PFSK-1 (cell line): ENCODE data around the gene FER.

Source experiments
- FOXP2 ChIP-seq: optimal IDR thresholded peaks from 2 replicates; pipeline ENCODE3; 2011; ENCODE audit warnings: borderline replicate concordance, control low read depth, inconsistent platforms; ENCODE audit not compliant: insufficient read depth; ENCODE audit errors: extremely low read length, extremely low read depth
- POLR2AphosphoS5 ChIP-seq: IDR thresholded peaks from 2 replicates; pipeline ENCODE4 v1.6.1; 2012; ENCODE audit warnings: low read depth, mild to moderate bottlenecking, control low read depth, low read length, moderate library complexity
- SIN3A ChIP-seq: IDR thresholded peaks from 2 replicates; pipeline ENCODE4 v1.6.1; 2012; ENCODE audit warnings: mild to moderate bottlenecking, low read length, moderate library complexity, borderline replicate concordance; ENCODE audit not compliant: insufficient read depth
- TAF1 ChIP-seq: IDR thresholded peaks from 2 replicates; pipeline ENCODE4 v1.6.1; 2012; ENCODE audit warnings: low read length, control low read depth, borderline replicate concordance; ENCODE audit not compliant: insufficient read depth
- TF ChIP-seq, protein P1 (sequence below), 2 experiments: IDR thresholded peaks; 2 replicates each; pipeline versions ENCODE4 v1.6.1 to v1.8.0; 2011 to 2012; ENCODE audit warnings: low read depth in 2 of 2, low read length in 2 of 2, control low read depth in 1 of 2, inconsistent platforms in 1 of 2, mild to moderate bottlenecking in 1 of 2, moderate library complexity in 1 of 2; ENCODE audit not compliant: insufficient read depth in 1 of 2

Gene FER

DNA sequence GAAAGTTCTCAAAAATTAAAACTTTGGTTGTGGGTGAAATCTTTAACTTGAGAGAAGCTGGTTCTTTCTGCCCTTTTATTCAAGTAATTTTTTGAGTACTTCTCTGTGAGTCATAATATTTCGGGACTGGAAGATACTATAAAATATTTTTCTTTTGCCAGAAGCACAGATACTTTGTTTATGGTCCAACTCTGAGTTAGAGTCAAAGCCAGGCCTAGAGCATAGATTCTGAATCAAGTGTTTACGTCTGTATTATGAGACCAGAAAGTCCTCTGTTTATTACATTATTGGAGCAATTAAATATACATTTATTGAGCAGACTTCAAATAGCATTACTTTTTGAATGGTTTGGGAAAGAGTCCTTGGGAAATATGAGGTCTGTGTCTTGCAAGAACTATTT, 187.9 kb downstream of the FER start:
- TF ChIP-seq POLR2AphosphoS5 (no peak), SIN3A (no peak), TAF1 (no peak), FOXP2 (no peak)
- TF ChIP-seq, protein P1, sequence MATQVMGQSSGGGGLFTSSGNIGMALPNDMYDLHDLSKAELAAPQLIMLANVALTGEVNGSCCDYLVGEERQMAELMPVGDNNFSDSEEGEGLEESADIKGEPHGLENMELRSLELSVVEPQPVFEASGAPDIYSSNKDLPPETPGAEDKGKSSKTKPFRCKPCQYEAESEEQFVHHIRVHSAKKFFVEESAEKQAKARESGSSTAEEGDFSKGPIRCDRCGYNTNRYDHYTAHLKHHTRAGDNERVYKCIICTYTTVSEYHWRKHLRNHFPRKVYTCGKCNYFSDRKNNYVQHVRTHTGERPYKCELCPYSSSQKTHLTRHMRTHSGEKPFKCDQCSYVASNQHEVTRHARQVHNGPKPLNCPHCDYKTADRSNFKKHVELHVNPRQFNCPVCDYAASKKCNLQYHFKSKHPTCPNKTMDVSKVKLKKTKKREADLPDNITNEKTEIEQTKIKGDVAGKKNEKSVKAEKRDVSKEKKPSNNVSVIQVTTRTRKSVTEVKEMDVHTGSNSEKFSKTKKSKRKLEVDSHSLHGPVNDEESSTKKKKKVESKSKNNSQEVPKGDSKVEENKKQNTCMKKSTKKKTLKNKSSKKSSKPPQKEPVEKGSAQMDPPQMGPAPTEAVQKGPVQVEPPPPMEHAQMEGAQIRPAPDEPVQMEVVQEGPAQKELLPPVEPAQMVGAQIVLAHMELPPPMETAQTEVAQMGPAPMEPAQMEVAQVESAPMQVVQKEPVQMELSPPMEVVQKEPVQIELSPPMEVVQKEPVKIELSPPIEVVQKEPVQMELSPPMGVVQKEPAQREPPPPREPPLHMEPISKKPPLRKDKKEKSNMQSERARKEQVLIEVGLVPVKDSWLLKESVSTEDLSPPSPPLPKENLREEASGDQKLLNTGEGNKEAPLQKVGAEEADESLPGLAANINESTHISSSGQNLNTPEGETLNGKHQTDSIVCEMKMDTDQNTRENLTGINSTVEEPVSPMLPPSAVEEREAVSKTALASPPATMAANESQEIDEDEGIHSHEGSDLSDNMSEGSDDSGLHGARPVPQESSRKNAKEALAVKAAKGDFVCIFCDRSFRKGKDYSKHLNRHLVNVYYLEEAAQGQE (IDR thresholded peaks at IDR 0.05; ENCODE audit: insufficient read depth in 1 of 2, low read depth in 2 of 2, low read length in 2 of 2), result no peak

DNA sequence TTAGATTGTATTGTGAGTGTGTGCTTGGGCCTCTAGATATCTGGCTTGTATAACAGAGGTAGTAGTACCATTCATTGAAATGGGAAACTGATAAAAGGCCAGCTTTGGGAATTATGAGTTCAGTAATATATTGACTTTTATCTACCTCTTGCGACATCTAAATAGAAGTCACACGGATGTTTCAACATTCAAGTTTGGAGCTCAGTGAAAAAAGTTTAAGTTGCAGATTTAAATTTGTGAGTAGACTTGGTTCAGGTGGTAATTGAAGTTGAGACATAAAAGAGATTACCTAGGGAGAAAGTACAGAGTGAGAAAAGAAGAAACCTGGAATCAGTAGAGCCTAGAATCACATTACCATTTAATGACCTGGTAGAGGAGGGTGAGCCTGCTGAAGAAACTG, 189.5 kb downstream of the FER start:
- no peak for TF ChIP-seq POLR2AphosphoS5
- no peak for TF ChIP-seq SIN3A
- no peak for TF ChIP-seq FOXP2
- TF ChIP-seq, protein P1 (IDR thresholded peaks at IDR 0.05; ENCODE audit: insufficient read depth in 1 of 2, low read depth in 2 of 2, low read length in 2 of 2), result no peak
- TF ChIP-seq TAF1, result no peak

DNA sequence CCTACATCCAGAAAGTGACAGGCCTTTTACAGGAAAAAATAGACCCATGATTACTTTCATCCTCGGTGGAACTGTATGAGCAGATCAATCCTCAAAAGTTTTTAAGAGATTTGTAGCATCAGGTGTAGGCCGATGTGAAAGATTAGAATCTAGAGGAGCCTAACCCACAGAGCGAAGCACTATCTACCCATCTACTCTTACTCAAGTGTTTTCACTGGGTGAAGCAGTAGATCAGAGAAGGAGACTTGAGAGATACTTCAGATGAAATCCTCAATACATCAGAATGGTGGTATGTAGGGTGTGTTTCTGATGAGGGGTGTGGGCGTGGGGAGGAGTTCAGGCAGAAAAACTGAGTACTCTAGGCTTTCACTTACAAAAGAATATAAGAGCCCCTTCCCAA, 192.8 kb downstream of the FER start:
- TF ChIP-seq POLR2AphosphoS5, result no peak
- no peak for TF ChIP-seq FOXP2
- no peak for TF ChIP-seq SIN3A
- TF ChIP-seq, protein P1 (IDR thresholded peaks at IDR 0.05; ENCODE audit: insufficient read depth in 1 of 2, low read depth in 2 of 2, low read length in 2 of 2), result no peak
- TF ChIP-seq TAF1, result no peak

GRCh38 chr5:108941746-108942145, 194.0 kb downstream of the FER start:
- TF ChIP-seq TAF1, result no peak
- no peak for TF ChIP-seq SIN3A
- no peak for TF ChIP-seq FOXP2
- TF ChIP-seq POLR2AphosphoS5, result no peak
- TF ChIP-seq, protein P1 (IDR thresholded peaks at IDR 0.05; ENCODE audit: insufficient read depth in 1 of 2, low read depth in 2 of 2, low read length in 2 of 2), result no peak

DNA sequence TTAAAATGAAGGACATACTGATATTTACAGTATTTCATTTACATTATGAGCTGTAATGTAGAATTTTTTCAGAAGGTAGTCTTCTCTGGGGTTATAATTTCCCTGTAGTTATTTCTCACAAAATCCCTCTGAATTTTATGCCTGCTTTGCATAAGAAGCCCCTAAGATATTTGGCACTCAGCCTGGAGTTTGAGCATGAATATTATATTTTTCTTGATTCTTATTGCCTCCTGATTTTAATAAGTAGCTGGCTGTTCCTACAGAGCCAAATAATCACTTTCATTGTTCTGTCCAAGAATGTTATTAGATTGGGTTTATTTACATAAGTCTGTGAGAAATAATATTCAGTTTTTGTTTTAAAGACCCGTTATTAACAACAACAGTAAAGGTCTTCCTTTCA, 195.0 kb downstream of the FER start:
- TF ChIP-seq FOXP2 (no peak), TAF1 (no peak), SIN3A (no peak), POLR2AphosphoS5 (no peak)
- TF ChIP-seq, protein P1 (IDR thresholded peaks at IDR 0.05; ENCODE audit: insufficient read depth in 1 of 2, low read depth in 2 of 2, low read length in 2 of 2), result no peak
